GM19035 (cell line): ENCODE measurements around the gene GJC1.
"Not testable (repeated sequence)": the region's sequence is repeated elsewhere in the genome, so short reads cannot be mapped to it uniquely, and the experiment has no call there.

ENCODE experiments used
- ATAC-seq: cut with Tn5 transposase; IDR thresholded peaks from one replicate; pipeline ENCODE4 v1.9.1; 2021; ENCODE audit not compliant: unreplicated experiment

GJC1 gene

DNA sequence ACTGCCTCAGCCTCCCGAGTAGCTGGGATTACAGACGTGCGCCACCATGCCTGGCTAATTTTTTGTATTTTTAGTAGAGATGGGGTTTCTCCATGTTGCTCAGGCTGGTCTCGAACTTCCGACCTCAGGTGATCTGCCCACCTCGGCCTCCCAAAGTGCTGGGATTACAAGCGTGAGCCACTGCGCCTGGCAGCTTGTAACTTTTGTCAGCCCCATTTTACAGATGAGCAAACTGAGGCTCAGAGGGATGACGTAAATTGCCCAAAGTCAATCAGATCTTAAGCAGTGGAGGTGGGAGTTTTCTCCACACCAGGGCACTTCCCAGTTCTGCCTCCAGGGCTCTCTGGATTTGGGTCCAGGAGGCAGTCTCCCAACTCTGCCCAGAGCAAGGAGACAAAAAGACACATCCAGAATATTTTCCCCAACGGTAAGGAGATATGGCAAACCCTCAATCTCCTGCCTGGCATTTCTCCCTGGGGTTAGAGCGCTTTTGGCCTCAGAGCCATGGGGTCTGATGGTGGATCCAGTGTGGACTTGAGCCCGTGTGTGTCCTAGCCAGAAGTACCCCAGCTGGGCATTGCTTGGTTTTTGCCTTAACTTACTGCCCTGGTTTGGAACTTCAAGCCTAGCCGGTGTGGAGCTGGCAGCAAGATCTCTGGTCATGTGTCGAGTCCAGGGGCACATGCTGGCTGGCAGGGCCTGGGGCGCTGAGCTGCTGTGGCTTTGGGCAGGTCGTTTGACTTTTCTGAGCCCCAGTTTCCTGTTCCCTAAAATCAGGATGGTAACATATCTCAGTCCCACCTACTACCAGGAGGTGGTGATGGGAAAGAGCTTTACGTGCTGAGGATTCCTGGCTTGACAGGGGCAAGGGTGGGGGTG, 67.9 kb downstream of the GJC1 start:
- no peak for ATAC-seq

DNA sequence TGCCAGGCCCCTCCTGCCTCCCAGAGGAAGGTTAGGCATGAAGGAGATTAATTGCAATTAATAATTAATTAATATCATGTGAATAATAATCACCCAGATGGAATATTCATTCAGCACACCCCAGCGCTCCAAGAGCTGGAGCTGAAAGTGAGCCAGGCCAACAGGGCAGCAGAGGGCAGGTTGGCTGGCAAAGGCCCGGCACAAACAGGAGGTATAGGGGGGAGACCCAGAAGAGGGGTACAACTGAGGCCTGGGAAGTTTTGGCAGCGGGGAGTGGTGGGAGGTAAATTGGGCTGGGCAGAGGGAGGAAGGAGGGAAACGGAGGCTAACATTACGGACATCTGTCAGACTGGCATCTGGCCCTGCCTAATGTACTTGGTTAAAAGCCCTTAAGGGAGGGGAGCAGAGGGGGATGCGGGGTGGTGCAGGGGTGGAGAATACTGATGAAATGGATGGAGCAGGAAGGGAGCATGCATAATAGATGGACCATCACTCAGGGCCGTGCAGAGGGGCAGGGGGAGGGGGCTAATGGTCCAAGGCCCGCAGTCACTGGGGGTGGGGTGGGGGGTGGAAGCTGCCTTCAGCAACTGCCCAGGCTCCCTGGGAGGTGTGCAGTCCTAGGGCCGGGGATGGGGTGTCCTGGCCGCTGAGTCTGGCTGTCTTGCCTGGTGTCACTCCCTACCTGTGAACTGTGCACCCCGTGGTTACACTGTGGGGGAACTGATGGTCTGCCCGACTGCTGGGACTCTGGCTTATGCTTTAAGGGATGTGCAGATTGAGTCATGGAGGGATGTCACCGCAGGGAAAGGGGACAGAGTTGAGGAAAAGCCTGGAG, 69.4 kb downstream of the GJC1 start:
- no peak for ATAC-seq

DNA sequence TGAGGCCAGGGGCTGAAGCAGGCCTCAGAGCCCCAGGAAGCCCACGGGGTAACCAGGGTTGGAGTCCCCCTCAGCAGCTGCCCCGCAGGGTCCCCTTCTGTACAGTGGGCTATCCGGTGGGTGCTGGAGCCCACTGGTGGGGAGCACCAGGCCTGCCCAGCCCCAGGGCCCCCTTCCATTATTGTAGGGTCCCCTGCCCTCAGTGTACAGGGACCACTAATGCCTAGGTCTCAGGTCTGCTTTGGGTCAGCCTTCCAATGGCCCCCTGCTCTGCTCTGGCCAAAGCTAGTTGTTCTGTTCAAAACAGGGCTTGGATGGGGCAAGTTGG, 70.2 kb downstream of the GJC1 start:
- no peak for ATAC-seq

DNA sequence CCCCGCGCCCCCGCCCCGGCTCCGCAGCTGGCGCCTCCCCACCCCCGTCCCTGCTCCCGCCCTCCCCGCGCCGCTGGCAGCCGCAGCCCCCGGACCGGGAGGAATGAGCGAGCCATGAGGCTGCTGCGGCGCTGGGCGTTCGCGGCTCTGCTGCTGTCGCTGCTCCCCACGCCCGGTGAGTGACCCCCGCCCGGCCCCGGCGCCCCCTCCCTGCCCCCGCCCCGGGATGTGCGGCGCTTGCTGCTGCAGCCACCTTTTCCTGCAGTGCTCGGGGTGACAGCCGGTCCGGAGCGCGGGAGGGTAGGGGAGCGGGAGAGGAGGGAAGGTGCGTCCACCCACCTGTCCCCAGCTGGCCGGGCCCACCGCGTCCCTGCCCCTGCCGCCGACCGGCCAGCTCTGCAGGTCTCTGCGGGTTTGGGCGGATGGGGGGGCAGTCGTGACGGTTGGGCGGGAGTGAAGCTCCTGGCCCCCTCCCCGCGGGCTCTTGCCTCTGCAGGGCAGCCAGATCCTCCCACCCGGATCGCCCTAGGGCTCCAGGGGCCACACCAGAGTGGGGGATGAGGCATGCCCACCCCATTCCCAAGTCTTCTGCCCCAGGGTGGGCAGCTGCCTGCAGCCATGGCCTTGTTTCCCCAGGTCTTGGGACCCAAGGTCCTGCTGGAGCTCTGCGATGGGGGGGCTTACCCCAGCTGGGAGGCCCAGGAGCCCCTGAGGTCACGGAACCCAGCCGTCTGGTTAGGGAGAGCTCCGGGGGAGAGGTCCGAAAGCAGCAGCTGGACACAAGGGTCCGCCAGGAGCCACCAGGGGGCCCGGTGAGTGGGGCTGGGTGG, 70.8 kb downstream of the GJC1 start:
- no peak for ATAC-seq

DNA sequence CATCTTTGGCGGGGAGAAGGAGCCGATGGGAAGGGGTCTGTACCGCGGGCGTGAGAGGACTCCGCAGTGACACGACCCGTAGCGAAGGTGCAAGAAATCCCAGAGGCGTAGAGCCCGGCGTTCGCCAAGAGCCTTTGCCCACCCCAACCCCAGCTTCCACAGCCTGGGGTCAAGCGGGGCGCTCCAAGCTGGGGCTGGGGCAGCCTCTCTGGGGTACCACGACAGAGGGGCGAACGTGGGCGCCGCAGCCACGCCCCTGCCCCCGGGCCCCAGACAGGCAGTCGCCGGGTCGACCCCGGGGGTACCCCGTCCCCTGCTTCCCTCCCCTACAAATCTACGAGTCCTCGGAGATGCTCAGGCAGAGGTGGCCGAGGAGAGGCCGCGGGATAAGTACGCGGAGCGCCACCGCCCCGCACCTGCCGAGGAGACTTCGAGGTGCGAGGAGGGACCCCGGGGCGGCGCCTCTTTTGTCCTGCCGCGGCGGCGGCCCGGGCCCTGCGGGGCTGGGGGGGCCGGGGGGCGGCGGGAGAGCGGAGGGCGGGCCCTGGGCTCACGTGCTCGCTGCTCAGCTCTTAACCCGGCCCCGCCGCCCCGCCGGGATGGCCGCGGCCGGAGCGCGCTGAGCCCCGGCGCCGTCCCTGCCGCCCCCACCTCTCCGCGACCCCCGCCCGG, 71.5 kb downstream of the GJC1 start, which contains the start of gene ADAM11:
Gene ADAM11 (plus strand): TSS at position 575 of the 672 bp plus-strand sequence. CDS start 212 bp downstream, outside the sequence.
- ATAC-seq = no peak

DNA sequence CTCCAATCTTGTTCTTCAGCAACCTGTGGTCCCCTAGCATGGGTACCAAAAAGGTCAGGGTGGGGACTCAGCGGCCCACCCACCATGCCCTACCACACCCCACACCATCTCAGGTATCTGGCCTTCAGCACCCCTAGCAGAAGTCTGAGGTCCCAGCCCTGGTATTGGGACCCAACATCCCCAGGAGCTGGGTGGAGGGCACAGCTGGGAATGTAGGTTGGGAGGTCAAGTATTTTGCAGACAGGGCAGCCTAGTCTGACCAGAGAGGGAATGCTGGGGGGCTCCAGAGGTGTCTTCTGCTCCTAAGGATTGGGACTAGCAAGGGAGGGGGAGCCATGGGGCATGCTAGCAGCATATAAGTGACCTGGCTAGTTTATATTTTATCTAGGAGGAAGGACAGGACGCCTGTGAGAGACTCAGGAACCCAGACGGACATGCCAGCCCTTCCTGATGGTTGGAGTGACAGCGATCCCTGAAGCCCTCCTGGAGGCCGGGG, 72.1 kb downstream of the GJC1 start:
- no peak for ATAC-seq

DNA sequence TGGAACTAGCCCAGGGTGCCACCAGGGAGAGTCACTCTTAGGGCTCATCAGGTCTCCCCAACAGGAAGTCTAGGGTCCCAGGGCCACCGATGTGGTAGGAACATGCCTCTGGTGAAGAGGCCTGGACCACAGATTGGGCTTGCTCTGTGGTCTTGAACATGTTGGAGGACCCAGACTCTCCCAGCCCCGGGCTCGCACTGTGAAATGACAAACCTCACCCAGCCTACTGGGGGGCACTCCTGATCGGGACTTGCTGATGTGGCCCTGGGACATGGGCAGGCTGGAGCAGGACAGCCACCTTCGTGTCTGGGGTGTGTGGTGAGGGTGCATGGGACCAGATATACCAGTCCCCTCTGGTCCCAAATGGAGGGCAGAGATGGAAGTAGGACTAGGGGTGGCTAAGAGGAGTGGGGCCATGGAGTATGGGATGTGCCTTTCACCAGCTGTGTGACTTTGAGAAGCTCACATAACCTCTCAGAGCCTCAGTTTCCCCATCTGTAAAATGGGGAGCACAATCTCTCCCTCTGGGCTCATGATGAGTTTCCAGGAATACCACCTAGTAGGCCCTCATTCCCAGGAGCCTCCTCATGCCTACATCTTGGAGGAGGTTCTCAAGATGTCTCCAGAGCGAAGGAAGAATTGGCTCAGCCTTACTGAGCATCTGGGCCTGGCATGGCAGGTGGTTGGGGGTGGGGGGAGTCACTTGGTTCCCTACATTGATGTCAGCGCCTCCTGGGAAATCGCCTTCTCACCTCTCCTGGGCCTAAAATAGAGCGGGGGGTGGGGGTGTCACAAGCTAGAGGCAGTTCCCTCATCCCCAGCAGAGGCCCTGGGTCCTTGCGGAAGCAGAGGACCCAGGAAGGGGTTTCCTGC, 72.8 kb downstream of the GJC1 start:
- no peak for ATAC-seq

DNA sequence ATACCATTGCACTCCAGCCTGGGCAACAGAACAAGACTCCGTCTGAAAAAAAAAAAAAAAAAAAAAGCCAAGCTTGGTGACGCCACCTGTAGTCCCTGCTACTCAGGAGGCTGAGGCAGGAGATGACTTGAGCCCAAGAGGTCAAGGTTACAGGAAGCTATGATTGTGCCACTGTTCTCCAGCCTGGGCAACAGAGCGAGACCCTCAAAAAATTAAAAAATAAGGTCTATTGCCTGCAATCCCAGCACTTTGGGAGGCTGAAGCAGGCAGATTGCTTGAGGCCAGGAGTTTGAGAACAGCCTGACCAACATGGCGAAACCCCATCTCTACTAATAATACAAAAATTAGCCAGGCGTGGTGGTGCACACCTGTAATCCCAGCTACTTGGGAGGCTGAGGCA, 74.9 kb downstream of the GJC1 start:
- ATAC-seq = not testable (repeated sequence)

DNA sequence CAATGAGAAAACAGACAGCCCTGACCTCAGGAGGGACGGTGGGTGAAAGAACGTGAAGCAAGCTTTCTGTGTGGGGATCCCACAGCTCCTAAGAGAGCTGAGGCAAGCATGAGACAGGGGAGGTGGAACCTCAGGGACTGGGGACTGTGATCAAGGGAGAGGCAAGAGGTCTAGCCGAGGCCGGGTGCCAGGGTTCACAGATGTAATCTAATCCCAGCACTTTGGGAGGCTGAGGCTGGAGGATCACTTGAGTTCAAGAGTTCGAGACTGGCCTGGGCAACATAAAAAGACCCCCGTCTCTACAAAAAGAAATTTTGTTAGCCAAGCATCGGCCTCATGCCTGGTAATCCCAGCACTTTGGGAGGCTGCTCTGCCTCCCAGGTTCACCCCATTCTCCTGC, 75.8 kb downstream of the GJC1 start:
- ATAC-seq = no peak

DNA sequence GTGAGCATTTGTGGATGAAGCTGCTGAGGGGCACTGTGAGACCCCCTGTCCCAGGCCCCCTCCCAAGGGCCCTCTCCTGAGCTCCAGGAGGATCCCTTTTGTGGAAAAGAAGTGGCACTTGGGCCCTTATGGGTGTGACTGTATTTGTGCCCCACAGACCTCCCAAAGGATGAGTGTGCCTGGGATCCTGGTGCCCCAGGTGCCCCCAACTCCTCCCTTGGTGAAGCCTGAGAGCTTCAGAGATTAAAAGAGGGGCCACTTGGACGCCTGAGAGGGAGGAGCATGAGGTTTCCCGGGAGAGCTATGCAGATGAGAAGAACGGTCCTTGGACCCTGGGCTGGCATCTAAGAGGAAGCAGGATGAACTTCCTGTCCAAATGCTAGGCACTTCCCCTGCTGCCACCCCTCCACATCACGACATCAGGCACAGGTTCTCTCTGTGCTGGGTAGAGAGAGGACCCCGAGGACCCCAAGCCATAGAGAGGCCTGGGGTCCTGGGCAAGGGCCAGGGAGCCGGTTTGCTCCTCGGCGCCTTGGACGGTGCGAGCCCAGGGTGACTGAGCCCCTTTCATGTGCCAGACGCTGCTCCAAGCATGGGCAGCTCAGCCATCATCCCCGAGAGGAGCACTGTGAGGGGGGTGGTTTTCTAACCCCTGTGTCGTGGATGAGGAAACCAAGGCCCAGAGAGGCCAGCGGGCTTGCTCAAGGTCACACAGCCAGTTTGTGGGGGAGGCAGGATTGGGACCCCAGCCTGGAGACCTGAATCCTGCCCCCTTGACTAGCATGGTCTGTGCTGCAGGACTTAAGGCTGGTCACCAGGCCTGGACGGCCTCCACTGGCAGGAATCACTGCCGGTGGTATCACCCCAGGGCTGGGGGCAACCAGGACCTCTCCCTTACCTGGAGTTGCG, 76.9 kb downstream of the GJC1 start:
- no peak for ATAC-seq

DNA sequence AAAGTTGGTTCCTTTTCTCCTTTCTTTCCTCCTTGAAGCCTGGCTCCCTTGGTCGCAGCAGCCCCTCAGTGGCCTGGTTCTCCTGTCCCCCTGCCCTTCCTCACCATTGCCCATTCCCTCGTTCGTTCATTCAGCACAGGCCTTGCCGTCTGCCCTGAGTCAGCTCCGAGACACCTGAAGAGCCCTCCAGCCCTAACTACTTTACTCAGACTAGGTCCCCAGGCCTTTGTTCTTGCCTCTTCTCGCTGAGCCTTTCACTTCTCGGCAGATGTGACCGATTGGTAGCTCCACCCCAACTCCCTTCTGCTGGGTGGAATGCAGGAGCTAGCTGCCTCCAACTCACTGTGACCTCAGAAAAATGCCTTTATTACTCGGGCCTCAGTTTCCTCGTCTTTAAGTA, 78.3 kb downstream of the GJC1 start:
- no peak for ATAC-seq

DNA sequence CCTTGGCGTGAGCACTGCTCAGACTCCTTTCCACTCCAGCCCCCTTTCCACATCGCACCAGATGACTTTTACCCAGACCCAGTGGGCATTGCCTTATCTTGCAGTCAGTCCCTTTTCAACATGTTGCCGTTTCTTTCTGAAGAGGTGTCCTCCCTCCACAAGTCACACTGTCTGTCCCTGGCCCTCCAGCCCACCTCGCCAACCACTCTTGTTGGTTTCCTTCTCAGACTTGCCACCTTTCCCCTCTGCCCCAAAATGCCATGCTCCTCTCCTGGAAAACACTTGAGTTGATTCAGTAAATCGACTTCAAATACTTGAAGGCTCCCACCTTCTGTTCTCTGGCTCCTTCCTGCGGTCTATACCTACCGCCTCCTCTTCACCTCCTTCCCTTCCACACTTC, 78.8 kb downstream of the GJC1 start:
- ATAC-seq = no peak

DNA sequence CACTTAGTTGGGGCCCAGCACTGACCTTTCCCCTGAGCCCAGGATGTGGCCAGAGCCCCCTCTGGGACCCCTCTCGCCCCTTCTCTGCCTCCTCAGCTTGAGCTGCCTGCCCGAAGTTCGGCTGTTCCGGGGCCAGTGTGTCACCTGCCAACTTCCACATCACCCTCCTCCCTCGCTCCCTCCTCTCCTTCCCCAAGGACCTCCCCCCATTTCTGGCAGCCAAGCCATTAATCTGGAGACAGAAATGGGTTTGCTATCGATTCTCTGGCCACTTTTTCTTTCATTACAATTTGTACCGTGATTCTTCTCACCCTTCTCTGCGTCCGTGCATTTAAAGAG, 80.1 kb downstream of the GJC1 start:
- no peak for ATAC-seq

DNA sequence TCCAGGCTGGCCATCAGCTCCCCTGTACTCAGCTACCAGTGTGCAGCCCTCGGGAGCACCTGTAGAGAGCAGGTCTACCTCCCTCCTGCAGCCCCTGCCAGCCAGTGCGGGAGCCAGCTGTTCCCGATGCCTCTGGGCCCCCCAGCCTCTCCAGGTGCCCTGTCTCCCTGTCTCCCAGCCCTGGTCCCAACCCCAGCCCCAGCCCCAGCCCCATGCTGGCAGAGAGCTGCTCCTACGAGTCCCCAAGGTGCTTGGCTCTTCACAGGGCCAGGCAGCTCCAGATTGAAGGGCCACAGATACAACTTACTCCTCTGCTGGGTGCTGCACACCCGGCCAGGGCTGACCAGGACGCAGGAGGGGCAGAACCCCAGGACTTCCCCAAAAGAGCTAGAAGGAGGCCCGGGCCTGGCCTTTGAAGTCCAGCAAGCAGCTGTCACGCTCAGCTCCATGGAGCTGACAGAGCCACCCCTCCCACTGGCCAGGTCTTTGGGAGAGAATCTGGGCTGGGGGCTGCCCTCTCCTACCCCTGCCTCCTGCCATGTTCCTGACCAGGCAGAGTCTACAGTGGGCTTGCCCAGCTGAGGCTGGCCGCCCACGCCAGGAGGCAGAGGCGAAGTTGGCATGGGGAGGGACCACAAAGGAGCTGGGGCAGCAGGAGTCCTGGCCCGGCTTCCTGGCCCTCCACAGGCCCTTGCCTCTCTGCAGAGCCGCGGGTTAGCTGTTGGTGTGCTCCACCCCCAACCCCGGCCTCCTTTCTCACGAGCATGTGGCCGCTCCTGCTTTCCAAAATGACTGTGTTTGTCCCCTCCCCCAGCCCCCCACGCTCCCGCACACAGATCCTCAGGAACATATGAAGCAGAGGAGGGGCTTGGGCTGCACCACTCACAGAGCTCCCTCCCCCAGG, 80.8 kb downstream of the GJC1 start:
- no peak for ATAC-seq
